ENCODE results near the gene NLE1. TPM values are rescaled to one million over a fixed set of nuclear protein-coding genes. Genes with fewer than 3 reads are reported as not detected.

NLE1 gene
- total and polyA plus RNA-seq, 4 donors: 2.1 to 7.7 (median 5.8) TPM

GRCh38 chr17:35129154-35129972 lies 12.7 kb downstream of the NLE1 start:
- no peak for DNase-seq (ENCODE audit: low spot score)
- no peaks in the 10 kb centered on the region for H3K9me3 ChIP-seq (ENCODE audit: control insufficient read depth in 4 of 4, low read length in 3 of 4)
- H3K27ac ChIP-seq (ENCODE audit: low read depth in 1 of 2, low read length in 2 of 2): no peak overlapping the region
- no peaks in the 10 kb centered on the region for H3K27me3 ChIP-seq (ENCODE audit: control insufficient read depth in 4 of 4, insufficient read depth in 4 of 4, low read length in 3 of 4)
- WGBS: 83% methylated on average over 11 of the region's 11 CpGs
- no peak overlapping the region for H3K9ac ChIP-seq (ENCODE audit: low read depth in 1 of 2, low read length in 2 of 2)
- peaks cover 5 to 34% (median 19%) of the 10 kb centered on the region in 4 donors for H3K36me3 ChIP-seq (ENCODE audit: control insufficient read depth in 4 of 4, insufficient read depth in 3 of 4, low read depth in 1 of 4, low read length in 3 of 4)
- no peak overlapping the region for H3K4me3 ChIP-seq (ENCODE audit: low read depth in 1 of 3, low read length in 3 of 3)
- no peak for TF ChIP-seq EGR1 (IDR thresholded peaks at IDR 0.05; ENCODE audit: low read depth in 2 of 2)
- no peak for TF ChIP-seq GABPA (IDR thresholded peaks at IDR 0.05 in 1 of 2, conservative IDR thresholded peaks at IDR 0.05 in 1 of 2)
- no peak for TF ChIP-seq FOXA1 (IDR thresholded peaks at IDR 0.05)
- TF ChIP-seq, protein P1, sequence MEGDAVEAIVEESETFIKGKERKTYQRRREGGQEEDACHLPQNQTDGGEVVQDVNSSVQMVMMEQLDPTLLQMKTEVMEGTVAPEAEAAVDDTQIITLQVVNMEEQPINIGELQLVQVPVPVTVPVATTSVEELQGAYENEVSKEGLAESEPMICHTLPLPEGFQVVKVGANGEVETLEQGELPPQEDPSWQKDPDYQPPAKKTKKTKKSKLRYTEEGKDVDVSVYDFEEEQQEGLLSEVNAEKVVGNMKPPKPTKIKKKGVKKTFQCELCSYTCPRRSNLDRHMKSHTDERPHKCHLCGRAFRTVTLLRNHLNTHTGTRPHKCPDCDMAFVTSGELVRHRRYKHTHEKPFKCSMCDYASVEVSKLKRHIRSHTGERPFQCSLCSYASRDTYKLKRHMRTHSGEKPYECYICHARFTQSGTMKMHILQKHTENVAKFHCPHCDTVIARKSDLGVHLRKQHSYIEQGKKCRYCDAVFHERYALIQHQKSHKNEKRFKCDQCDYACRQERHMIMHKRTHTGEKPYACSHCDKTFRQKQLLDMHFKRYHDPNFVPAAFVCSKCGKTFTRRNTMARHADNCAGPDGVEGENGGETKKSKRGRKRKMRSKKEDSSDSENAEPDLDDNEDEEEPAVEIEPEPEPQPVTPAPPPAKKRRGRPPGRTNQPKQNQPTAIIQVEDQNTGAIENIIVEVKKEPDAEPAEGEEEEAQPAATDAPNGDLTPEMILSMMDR (IDR thresholded peaks at IDR 0.05; ENCODE audit: low read depth, low read length, missing input control): no peak
- TF ChIP-seq, protein P2, sequence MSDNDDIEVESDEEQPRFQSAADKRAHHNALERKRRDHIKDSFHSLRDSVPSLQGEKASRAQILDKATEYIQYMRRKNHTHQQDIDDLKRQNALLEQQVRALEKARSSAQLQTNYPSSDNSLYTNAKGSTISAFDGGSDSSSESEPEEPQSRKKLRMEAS (IDR thresholded peaks at IDR 0.05): no peak
- TF ChIP-seq NR2F2 (IDR thresholded peaks at IDR 0.05): no peak
- no peak for TF ChIP-seq RAD21 (IDR thresholded peaks at IDR 0.05)
- H3K4me1 ChIP-seq (ENCODE audit: control insufficient read depth in 4 of 4, insufficient read depth in 4 of 4, low read length in 3 of 4): peaks cover 0 to 6% (median 0%) of the 10 kb centered on the region in 4 donors

DNA sequence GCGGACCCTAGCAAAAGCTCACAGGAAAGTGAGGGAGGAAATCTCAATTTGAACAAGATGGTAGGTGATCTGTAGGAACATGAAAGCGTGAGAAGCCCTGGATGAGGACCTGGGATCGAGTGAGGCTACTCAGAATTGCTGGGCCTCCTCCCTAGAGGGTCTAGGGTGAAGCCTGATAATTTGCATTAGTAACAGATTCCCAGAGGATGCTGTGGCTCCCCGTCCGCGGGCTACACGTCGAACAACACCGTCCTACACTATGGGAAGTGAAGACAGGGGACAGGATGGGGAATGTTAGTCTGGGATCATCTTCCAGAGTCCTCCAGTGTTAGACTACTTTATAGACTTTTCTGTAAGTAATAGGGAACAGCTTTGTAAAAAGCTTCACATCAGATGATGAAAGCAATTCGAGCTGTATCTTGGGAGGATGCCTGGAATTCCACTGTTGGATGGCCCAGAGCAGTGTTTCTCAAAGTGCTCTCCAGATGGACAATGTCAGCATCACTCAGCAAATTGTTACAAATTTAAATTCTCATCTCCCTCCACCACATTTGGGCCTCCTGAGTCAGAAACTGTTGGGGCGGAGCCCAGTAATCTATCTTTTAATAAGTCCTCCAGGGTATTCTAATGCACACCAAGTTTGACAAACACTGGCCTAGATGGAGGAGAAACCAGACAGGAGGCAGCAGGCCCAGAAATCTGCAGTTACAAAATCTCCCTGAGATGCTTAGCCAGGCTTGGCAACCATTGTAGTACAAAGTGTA lies 14.2 kb downstream of the NLE1 start:
- H3K9me3 ChIP-seq (ENCODE audit: control insufficient read depth in 4 of 4, low read length in 3 of 4): no peaks in the 10 kb centered on the region
- no peak overlapping the region for H3K4me3 ChIP-seq (ENCODE audit: low read depth in 1 of 3, low read length in 3 of 3)
- no peak overlapping the region for H3K9ac ChIP-seq (ENCODE audit: low read depth in 1 of 2, low read length in 2 of 2)
- WGBS: 93% methylated on average over 11 of the region's 11 CpGs
- peaks cover 0 to 6% (median 0%) of the 10 kb centered on the region in 4 donors for H3K4me1 ChIP-seq (ENCODE audit: control insufficient read depth in 4 of 4, insufficient read depth in 4 of 4, low read length in 3 of 4)
- no peaks in the 10 kb centered on the region for H3K27me3 ChIP-seq (ENCODE audit: control insufficient read depth in 4 of 4, insufficient read depth in 4 of 4, low read length in 3 of 4)
- H3K27ac ChIP-seq (ENCODE audit: low read depth in 1 of 2, low read length in 2 of 2): no peak overlapping the region
- no peak for DNase-seq (ENCODE audit: low spot score)
- peaks cover 0 to 21% (median 9%) of the 10 kb centered on the region in 4 donors for H3K36me3 ChIP-seq (ENCODE audit: control insufficient read depth in 4 of 4, insufficient read depth in 3 of 4, low read depth in 1 of 4, low read length in 3 of 4)
- no peak for TF ChIP-seq GABPA (IDR thresholded peaks at IDR 0.05 in 1 of 2, conservative IDR thresholded peaks at IDR 0.05 in 1 of 2)
- TF ChIP-seq, protein P2 (IDR thresholded peaks at IDR 0.05): no peak
- TF ChIP-seq HNF4G (IDR thresholded peaks at IDR 0.05): no peak
- TF ChIP-seq NR2F2 (IDR thresholded peaks at IDR 0.05): no peak
- no peak for TF ChIP-seq FOXA2 (IDR thresholded peaks at IDR 0.05)
- no peak for TF ChIP-seq EGR1 (IDR thresholded peaks at IDR 0.05; ENCODE audit: low read depth in 2 of 2)
- TF ChIP-seq, protein P1 (IDR thresholded peaks at IDR 0.05; ENCODE audit: low read depth, low read length, missing input control): no peak
- TF ChIP-seq RAD21 (IDR thresholded peaks at IDR 0.05): no peak
- no peak for TF ChIP-seq HNF4A (conservative IDR thresholded peaks at IDR 0.05)
- TF ChIP-seq, protein P3, sequence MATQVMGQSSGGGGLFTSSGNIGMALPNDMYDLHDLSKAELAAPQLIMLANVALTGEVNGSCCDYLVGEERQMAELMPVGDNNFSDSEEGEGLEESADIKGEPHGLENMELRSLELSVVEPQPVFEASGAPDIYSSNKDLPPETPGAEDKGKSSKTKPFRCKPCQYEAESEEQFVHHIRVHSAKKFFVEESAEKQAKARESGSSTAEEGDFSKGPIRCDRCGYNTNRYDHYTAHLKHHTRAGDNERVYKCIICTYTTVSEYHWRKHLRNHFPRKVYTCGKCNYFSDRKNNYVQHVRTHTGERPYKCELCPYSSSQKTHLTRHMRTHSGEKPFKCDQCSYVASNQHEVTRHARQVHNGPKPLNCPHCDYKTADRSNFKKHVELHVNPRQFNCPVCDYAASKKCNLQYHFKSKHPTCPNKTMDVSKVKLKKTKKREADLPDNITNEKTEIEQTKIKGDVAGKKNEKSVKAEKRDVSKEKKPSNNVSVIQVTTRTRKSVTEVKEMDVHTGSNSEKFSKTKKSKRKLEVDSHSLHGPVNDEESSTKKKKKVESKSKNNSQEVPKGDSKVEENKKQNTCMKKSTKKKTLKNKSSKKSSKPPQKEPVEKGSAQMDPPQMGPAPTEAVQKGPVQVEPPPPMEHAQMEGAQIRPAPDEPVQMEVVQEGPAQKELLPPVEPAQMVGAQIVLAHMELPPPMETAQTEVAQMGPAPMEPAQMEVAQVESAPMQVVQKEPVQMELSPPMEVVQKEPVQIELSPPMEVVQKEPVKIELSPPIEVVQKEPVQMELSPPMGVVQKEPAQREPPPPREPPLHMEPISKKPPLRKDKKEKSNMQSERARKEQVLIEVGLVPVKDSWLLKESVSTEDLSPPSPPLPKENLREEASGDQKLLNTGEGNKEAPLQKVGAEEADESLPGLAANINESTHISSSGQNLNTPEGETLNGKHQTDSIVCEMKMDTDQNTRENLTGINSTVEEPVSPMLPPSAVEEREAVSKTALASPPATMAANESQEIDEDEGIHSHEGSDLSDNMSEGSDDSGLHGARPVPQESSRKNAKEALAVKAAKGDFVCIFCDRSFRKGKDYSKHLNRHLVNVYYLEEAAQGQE (IDR thresholded peaks at IDR 0.05): no peak
- no peak for TF ChIP-seq FOXA1 (IDR thresholded peaks at IDR 0.05)
- TF ChIP-seq YY1 (IDR thresholded peaks at IDR 0.05): no peak
- no peak for TF ChIP-seq JUND (IDR thresholded peaks at IDR 0.05)
- TF ChIP-seq, protein P4, sequence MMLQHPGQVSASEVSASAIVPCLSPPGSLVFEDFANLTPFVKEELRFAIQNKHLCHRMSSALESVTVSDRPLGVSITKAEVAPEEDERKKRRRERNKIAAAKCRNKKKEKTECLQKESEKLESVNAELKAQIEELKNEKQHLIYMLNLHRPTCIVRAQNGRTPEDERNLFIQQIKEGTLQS (IDR thresholded peaks at IDR 0.05): no peak
- TF ChIP-seq SP1 (IDR thresholded peaks at IDR 0.05): no peak
- no peak for TF ChIP-seq RXRA (IDR thresholded peaks at IDR 0.05)
- TF ChIP-seq TAF1 (conservative IDR thresholded peaks at IDR 0.05): no peak
- TF ChIP-seq, protein P5, sequence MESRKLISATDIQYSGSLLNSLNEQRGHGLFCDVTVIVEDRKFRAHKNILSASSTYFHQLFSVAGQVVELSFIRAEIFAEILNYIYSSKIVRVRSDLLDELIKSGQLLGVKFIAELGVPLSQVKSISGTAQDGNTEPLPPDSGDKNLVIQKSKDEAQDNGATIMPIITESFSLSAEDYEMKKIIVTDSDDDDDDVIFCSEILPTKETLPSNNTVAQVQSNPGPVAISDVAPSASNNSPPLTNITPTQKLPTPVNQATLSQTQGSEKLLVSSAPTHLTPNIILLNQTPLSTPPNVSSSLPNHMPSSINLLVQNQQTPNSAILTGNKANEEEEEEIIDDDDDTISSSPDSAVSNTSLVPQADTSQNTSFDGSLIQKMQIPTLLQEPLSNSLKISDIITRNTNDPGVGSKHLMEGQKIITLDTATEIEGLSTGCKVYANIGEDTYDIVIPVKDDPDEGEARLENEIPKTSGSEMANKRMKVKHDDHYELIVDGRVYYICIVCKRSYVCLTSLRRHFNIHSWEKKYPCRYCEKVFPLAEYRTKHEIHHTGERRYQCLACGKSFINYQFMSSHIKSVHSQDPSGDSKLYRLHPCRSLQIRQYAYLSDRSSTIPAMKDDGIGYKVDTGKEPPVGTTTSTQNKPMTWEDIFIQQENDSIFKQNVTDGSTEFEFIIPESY (IDR thresholded peaks at IDR 0.05): no peak

Measured in liver (tissue), 9 donors.